Gastrocnemius medialis (tissue), 4 donors: ENCODE results near the gene TRIM5.

Experiments
- CTCF ChIP-seq, 5 experiments: fragments of 450-650 bp in 3 of 5; fragments of 200-600 bp in 2 of 5; sonication (generic) in 2 of 5; IDR thresholded peaks in 4 of 5; conservative IDR thresholded peaks in 1 of 5; 1 replicate in 4 of 5; 2 replicates in 1 of 5; pipeline ENCODE4 v1.5.1; 2016 to 2019; ENCODE audit warnings: antibody characterized with exemption in 5 of 5, mild to moderate bottlenecking in 3 of 5, moderate library complexity in 3 of 5
- POLR2A ChIP-seq, 2 donors: fragments of 450-650 bp; IDR thresholded peaks; one replicate each; pipeline ENCODE4 v1.6.1; 2017; ENCODE audit warnings: antibody characterized with exemption in 2 of 2, mild to moderate bottlenecking in 2 of 2, moderate library complexity in 2 of 2

DNA sequence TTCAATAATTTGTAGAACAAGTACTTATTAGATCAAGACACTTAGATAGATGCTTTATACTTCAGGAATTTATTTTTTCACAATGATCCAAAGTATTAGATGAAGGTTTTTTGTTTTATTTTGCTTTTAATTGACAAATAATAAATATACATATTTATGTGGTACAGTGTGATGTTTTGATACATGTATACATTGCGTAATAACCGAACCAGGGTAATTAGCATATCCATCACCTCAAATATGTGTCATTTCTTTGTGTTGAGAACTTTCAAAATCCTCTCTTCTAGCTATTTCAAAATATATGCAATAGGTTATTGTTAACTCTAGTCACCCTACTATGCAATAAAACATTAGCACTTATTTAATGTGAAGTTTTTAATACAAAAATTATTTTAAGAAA is 21.4 kb downstream of the TRIM5 start:
- TF ChIP-seq CTCF (IDR thresholded peaks at IDR 0.05 in 4 of 5, conservative IDR thresholded peaks at IDR 0.05 in 1 of 5) (no peak), POLR2A (IDR thresholded peaks at IDR 0.05) (no peak)
